D721Med (cell line): ENCODE results near the gene BCCIP.

Experiments used
- DNase-seq: peaks from one replicate; pipeline ENCODE4 v3.0.0; 2011; ENCODE audit warnings: low spot score; ENCODE audit not compliant: insufficient read length
- FAIRE-seq: peaks from 2 replicates; lab custom pipeline; 2011; peaks lifted over from hg19 to GRCh38; lab: Jason Lieb, UNC
- CTCF ChIP-seq: IDR thresholded peaks from 2 replicates; pipeline ENCODE4 v1.5.1; 2012; ENCODE audit warnings: mild to moderate bottlenecking, control low read depth; ENCODE audit not compliant: insufficient read depth; ENCODE audit errors: missing control alignments

Gene BCCIP

GRCh38 chr10:125878957-125879835, 55.9 kb downstream of the BCCIP start:
- TF ChIP-seq CTCF, result no peak
- no peak for DNase-seq
- FAIRE-seq, result no peak

GRCh38 chr10:125880719-125881118, 57.4 kb downstream of the BCCIP start:
- no peak for FAIRE-seq
- TF ChIP-seq CTCF, result no peak
- no peak for DNase-seq

GRCh38 chr10:125881192-125881591, 57.8 kb downstream of the BCCIP start, which contains the start of gene DHX32:
Gene DHX32, minus strand, starts transcription at chr10:125881292. Its CDS starts 468 bp downstream, at chr10:125880824.
- DNase-seq, result no peak
- TF ChIP-seq CTCF, result no peak
- no peak for FAIRE-seq

GRCh38 chr10:125882596-125882995, 59.2 kb downstream of the BCCIP start:
- FAIRE-seq, result no peak
- DNase-seq, result no peak
- TF ChIP-seq CTCF, result no peak

GRCh38 chr10:125883211-125883610, 59.9 kb downstream of the BCCIP start:
- no peak for TF ChIP-seq CTCF
- DNase-seq (no peak), FAIRE-seq (no peak)
